HG03442 (cell line): ENCODE data around the gene NPEPL1.
"Not testable (repeated sequence)": the region's sequence is repeated elsewhere in the genome, so short reads cannot be mapped to it uniquely, and the experiment has no call there.

Experiments
- ATAC-seq: cut with Tn5 transposase; IDR thresholded peaks from one replicate; pipeline ENCODE4 v1.9.1; 2021; ENCODE audit warnings: mild to moderate bottlenecking, moderate library complexity; ENCODE audit not compliant: unreplicated experiment

NPEPL1 gene

GRCh38 chr20:58692579-58693225 lies at the start of gene NPEPL1:
NPEPL1 (plus strand) TSS chr20:58692800; CDS start chr20:58692901, 101 bp downstream.
- ATAC-seq: peak; percentile 90

GRCh38 chr20:58642896-58643295 lies 49.7 kb upstream of the NPEPL1 start:
- ATAC-seq: not testable (repeated sequence)

- no peak for ATAC-seq
Measured at GRCh38 chr20:58645412-58645968, 47.1 kb upstream of the NPEPL1 start.

GRCh38 chr20:58646257-58646656 lies 46.3 kb upstream of the NPEPL1 start:
- no peak for ATAC-seq

GRCh38 chr20:58646703-58647102 lies 45.9 kb upstream of the NPEPL1 start:
- ATAC-seq: no peak

- no peak for ATAC-seq
Measured at GRCh38 chr20:58647162-58647795, 45.3 kb upstream of the NPEPL1 start.

- ATAC-seq: no peak
Measured at GRCh38 chr20:58647796-58648501, 44.7 kb upstream of the NPEPL1 start.

GRCh38 chr20:58648502-58648825 lies 44.1 kb upstream of the NPEPL1 start:
- not testable (repeated sequence) for ATAC-seq

GRCh38 chr20:58649288-58650180 lies 43.1 kb upstream of the NPEPL1 start:
- no peak for ATAC-seq

GRCh38 chr20:58650181-58650775 lies 42.3 kb upstream of the NPEPL1 start:
- ATAC-seq: peak; percentile 12

GRCh38 chr20:58650776-58651558 lies 41.6 kb upstream of the NPEPL1 start, which contains the start of gene STX16:
STX16 (plus strand) TSS chr20:58651283; CDS start chr20:58652007, 724 bp downstream.
- peak; percentile 63 for ATAC-seq

- ATAC-seq: no peak
Measured at GRCh38 chr20:58651559-58651945, 41.0 kb upstream of the NPEPL1 start.

- peak; percentile 31 for ATAC-seq
Measured at GRCh38 chr20:58651946-58652605, 40.5 kb upstream of the NPEPL1 start.

- no peak for ATAC-seq
Measured at GRCh38 chr20:58652606-58653294, 39.9 kb upstream of the NPEPL1 start.

- no peak for ATAC-seq
Measured at GRCh38 chr20:58654337-58654736, 38.3 kb upstream of the NPEPL1 start.

GRCh38 chr20:58655328-58656107 lies 37.1 kb upstream of the NPEPL1 start:
- ATAC-seq: no peak

GRCh38 chr20:58656831-58657230 lies 35.8 kb upstream of the NPEPL1 start:
- no peak for ATAC-seq

GRCh38 chr20:58657262-58657661 lies 35.3 kb upstream of the NPEPL1 start:
- ATAC-seq: no peak
